Activated T-cell treated with anti-CD3 and anti-CD28 coated beads, Interleukin-2, amount 50 U/mL, for 72 hours (primary cell): Measurements from ENCODE around the gene LRRC49. TPM values are rescaled to one million over a fixed set of nuclear protein-coding genes. Genes with fewer than 3 reads are reported as not detected.

Experiments used
- ATAC-seq, 2 donors: fragments of 150-1000 bp; cut with Tn5 transposase; replicated peaks in 1 of 2; 2 replicates each; pipeline ENCODE4 v1.10.0; 2021; ENCODE audit warnings: moderate library complexity in 2 of 2, mild to moderate bottlenecking in 1 of 2
- DNase-seq, 2 donors: peaks; one replicate each; pipeline ENCODE4 v3.0.0; 2021 to 2022; ENCODE audit warnings: mixed read lengths in 1 of 2
- H3K27ac Mint-ChIP-seq: one replicate; pipeline ENCODE4 v1.8.0; 2022; ENCODE audit warnings: mild to moderate bottlenecking, moderate library complexity, mixed read lengths
- H3K27me3 Mint-ChIP-seq: one replicate; pipeline ENCODE4 v1.8.0; 2022; ENCODE audit warnings: low read depth, mixed read lengths
- H3K36me3 Mint-ChIP-seq, 2 donors: one replicate each; pipeline ENCODE4 v1.8.0; 2022; ENCODE audit warnings: mixed read lengths in 2 of 2, mild to moderate bottlenecking in 1 of 2; ENCODE audit not compliant: insufficient read depth in 2 of 2
- H3K4me1 Mint-ChIP-seq: one replicate; pipeline ENCODE4 v1.8.0; 2022; ENCODE audit warnings: low read depth, mixed read lengths
- H3K4me3 Mint-ChIP-seq, 2 donors: one replicate each; pipeline ENCODE4 v1.8.0; 2022; ENCODE audit warnings: mild to moderate bottlenecking in 2 of 2, mixed read lengths in 2 of 2, moderate library complexity in 2 of 2
- H3K9me3 Mint-ChIP-seq, 2 donors: one replicate each; pipeline ENCODE4 v1.8.0; 2022; ENCODE audit warnings: mixed read lengths in 2 of 2
- total RNA-seq, 2 donors: library from RNA; stranded (reverse); gene quantifications; one replicate each; pipeline ENCODE4 v1.2.3, GENCODE V29; 2022

Gene LRRC49
- total RNA-seq, 2 donors from 2014 or later: 0.41 to 2.2 TPM

DNA sequence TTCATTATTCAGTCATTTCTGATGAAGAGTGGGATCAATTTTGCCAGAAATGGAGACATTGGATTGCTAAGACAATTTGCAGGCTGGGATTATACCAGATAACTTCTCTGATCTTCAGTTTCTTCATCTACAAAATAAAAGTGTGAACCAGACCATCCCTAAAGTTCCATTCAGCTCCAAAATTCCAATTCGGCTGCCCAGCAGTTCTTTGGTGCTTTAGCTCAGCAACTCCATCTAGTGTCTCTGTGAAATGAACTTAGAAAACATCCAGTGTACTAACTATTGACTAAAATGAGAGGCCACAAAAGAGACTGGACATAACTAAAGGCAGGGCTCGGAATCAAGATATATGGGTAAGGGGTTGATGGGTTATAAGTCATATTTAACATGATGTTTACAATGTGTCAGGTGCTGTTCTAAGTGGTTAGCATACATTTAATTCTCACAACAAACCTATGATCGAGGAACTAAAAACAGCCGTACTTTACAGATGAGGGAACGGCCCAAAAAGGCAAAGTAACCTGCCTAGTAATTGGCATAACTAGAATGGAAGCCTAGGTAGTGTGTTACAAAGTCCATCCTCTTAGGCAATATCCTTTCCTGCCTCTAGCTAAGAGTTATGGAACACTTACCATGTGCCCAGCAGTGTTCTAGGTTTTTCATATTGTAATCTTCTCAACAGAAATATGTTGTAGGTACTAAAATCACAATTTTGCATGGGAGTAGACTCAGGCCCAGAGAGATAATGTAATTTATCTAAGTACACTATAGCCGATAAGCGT, 17.4 kb upstream of the LRRC49 start:
- H3K36me3 Mint-ChIP-seq: no peaks in the 10 kb centered on the region
- peaks cover 0 to 2% of the 10 kb centered on the region in 2 donors for H3K9me3 Mint-ChIP-seq
- peaks cover 47% of the 10 kb centered on the region for H3K27me3 Mint-ChIP-seq
- DNase-seq (no peak), ATAC-seq (no peak)
- no peak overlapping the region for H3K27ac Mint-ChIP-seq
- no peak overlapping the region for H3K4me3 Mint-ChIP-seq
- H3K4me1 Mint-ChIP-seq: no peaks in the 10 kb centered on the region

DNA sequence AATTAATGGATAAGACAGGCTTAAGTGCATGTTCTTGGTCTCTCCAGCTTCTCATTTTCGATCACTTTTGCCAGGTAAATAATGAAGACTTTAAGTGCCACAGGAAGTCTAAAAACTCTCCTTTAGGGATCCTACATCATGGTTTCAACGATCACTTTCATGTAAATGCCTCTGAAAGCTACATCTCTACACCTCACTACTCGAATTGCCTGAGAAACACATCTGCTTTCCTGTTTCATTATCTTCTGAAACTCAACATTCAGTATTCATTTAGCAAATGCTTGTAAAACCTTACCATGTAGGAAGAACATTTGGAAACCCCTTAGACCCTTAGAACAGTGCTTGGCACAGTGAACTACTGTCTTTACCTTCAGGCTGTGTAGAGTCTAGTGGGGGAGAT, 16.6 kb upstream of the LRRC49 start:
- H3K9me3 Mint-ChIP-seq: peaks cover 0 to 2% of the 10 kb centered on the region in 2 donors
- no peaks in the 10 kb centered on the region for H3K4me1 Mint-ChIP-seq
- H3K36me3 Mint-ChIP-seq: no peaks in the 10 kb centered on the region
- DNase-seq (no peak), ATAC-seq (no peak)
- no peak overlapping the region for H3K27ac Mint-ChIP-seq
- H3K4me3 Mint-ChIP-seq: no peak overlapping the region
- peaks cover 48% of the 10 kb centered on the region for H3K27me3 Mint-ChIP-seq

DNA sequence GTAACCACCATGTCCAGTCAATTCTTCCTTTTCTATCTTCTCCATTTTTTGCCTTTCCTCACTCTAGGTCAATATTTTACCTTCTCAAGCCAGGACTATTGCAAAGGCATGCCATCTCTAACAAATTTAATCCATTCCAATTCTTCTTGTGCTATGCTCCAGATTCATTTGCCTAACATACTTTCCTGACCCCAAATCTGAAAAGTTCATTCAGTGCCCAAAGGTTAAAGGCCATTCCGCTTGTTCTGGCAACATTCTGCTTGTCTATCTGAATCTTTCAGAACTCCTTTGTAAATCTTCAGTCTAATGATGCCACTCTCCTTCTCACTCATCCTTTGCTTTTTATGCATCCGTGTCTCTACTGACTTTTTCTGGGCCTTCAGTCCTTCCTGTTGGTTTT, 15.9 kb upstream of the LRRC49 start:
- ATAC-seq (no peak), DNase-seq (no peak)
- H3K4me1 Mint-ChIP-seq: no peaks in the 10 kb centered on the region
- H3K9me3 Mint-ChIP-seq: peaks cover 0 to 2% of the 10 kb centered on the region in 2 donors
- H3K36me3 Mint-ChIP-seq: no peaks in the 10 kb centered on the region
- H3K4me3 Mint-ChIP-seq: no peak overlapping the region
- H3K27ac Mint-ChIP-seq: no peak overlapping the region
- peaks cover 48% of the 10 kb centered on the region for H3K27me3 Mint-ChIP-seq

DNA sequence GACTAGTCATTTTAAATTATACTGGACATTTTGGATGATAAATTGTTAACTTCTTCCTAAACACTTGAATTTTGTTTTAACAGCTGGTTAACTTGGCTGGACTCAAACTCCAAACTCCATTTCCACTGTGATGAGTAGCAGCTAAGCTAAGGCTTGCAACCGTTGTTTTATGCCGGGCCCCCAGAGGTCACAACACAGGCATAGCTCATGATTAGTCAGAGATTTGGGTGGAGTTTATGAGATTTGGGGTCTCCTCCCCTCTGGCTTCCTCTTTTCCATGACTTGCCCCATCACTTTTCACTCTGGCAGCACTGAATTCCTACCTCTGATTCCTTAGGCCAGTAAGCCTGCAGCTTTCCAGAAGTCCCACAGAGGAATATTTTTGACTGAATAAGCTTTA, 13.2 kb upstream of the LRRC49 start:
- DNase-seq: no peak
- no peaks in the 10 kb centered on the region for H3K36me3 Mint-ChIP-seq
- H3K27me3 Mint-ChIP-seq: peaks cover 35% of the 10 kb centered on the region
- no peak overlapping the region for H3K4me3 Mint-ChIP-seq
- no peaks in the 10 kb centered on the region for H3K4me1 Mint-ChIP-seq
- ATAC-seq: no peak
- H3K9me3 Mint-ChIP-seq: no peaks in the 10 kb centered on the region
- no peak overlapping the region for H3K27ac Mint-ChIP-seq

DNA sequence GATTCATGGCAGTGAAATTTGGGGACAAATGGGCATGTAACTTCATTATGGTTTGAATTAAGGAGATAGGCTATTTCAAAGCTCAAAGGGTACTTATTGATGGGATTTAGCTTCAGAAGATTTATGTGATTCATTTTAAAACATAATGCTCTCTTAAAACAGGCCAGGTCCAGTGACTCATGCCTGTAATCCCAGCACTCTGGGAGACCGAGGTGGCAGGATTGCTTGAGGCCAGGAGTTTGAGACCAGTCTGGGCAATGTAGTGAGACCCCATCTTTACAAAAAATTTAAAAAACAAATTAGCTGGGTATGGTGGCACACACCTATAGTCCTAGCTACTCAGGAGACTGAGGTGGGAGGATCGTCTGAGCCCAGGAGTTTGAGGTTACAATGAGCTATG, 11.8 kb upstream of the LRRC49 start:
- H3K36me3 Mint-ChIP-seq: no peaks in the 10 kb centered on the region
- H3K27ac Mint-ChIP-seq: no peak overlapping the region
- ATAC-seq: no peak
- no peaks in the 10 kb centered on the region for H3K9me3 Mint-ChIP-seq
- no peaks in the 10 kb centered on the region for H3K4me1 Mint-ChIP-seq
- no peak overlapping the region for H3K4me3 Mint-ChIP-seq
- no peak for DNase-seq
- H3K27me3 Mint-ChIP-seq: peaks cover 21% of the 10 kb centered on the region

DNA sequence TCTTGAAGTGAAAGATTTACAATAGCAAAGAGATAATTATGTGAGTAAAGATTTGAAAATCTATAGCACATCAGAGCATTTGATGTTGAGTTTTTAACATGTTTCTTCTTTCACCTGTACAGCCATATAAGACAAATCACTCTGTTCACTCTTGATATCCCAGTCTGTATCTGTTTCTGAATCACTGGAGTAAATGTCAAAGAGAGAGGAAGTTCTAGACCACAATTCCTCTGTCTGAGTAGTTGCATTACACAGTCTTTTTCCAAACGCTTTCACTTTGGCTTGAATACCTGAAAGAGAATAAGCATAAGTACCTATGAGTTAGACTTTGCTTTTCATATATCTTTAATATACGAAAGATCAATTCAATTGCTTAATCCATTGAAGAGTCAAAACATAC, 10.3 kb upstream of the LRRC49 start:
- no peaks in the 10 kb centered on the region for H3K9me3 Mint-ChIP-seq
- H3K36me3 Mint-ChIP-seq: no peaks in the 10 kb centered on the region
- peak in 1 of 2 donors; percentile 49 for ATAC-seq
- no peaks in the 10 kb centered on the region for H3K4me1 Mint-ChIP-seq
- no peak overlapping the region for H3K4me3 Mint-ChIP-seq
- H3K27ac Mint-ChIP-seq: no peak overlapping the region
- no peak for DNase-seq
- peaks cover 23% of the 10 kb centered on the region for H3K27me3 Mint-ChIP-seq

DNA sequence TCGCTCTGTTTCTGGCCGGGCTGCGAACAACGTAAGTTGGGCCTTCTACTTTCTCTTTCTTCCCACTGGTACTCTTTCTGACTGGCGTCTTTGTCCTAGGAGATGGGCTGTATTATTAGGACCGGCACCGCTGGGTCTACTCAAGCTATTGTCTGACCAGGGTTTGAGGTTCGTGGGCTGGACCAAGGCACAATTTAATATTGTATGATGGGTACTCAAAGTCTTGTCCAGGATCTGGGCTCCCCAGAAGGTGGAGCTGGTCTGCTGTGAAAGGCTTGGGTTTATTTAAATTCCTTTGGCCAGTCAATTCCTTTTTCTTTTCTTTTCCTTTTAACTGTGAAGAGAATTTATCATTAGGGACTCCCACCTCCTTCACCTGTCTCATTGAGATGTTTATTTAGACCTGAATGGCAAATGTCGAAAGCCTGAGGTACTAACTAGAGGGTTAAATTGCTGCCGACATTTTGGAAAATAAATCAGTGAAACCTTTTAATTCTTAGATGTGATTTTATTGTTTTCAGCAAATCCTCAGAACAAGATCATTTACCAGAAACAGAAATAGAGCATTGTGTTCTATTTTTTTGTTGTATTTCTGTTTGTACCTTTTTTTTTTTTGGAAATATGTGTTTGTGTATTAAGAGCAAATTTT, 410 bp downstream of the LRRC49 start:
- H3K4me1 Mint-ChIP-seq: peaks cover 17% of the 10 kb centered on the region
- peak overlapping the region; percentile 94 to 97 for H3K4me3 Mint-ChIP-seq
- no peaks in the 10 kb centered on the region for H3K9me3 Mint-ChIP-seq
- H3K27ac Mint-ChIP-seq: peak overlapping the region; percentile 92
- peak; percentile 19 to 31 for ATAC-seq
- peaks cover 38% of the 10 kb centered on the region for H3K27me3 Mint-ChIP-seq
- peaks cover 6 to 8% of the 10 kb centered on the region in 2 donors for H3K36me3 Mint-ChIP-seq
- DNase-seq: no peak

DNA sequence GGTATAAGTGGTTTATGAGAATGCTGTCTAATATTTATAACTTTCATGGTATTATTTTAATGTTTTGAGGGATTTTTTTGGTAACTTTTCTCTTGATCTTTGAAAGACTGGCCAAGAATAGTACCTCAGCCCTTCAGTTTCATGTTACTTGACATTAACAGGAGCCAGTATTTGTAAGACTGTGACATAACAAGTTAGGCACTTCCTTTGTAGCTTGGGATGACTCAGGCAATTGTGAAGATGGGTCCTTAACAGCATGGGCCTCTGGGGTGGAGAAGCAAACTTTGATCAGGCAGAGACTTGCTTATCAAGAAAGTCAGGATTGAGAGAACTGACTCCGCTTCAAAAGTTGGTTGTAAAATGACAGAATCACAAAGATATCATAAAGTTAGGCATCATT, 9.5 kb downstream of the LRRC49 start:
- DNase-seq: no peak
- Mint-ChIP-seq H3K4me1 (no peaks in the 10 kb centered on the region), H3K27ac (no peak overlapping the region), H3K4me3 (no peak overlapping the region), H3K36me3 (peaks cover 0 to 3% of the 10 kb centered on the region in 2 donors), H3K27me3 (peaks cover 45% of the 10 kb centered on the region), H3K9me3 (no peaks in the 10 kb centered on the region)
- no peak for ATAC-seq

DNA sequence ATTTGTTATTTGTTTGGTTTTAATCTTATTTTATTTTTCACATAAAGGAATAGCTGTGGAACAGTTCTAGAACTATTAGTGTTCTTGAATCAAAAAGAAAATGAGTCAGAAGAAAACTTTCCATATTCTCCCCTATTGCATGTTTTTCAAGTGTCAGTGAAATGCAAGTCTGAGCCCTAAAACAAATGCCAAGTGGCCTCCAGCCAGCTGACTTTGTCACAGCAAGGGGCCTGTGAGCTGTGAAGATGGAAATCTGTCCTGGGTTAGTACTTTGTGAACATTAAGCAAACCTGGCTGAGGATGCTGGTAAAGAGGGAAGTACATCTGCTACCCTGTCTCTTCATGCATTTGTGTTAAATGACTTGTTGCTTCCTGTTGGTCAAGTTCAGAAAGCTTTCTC, 14.2 kb downstream of the LRRC49 start:
- DNase-seq (no peak), ATAC-seq (no peak)
- no peak overlapping the region for H3K4me3 Mint-ChIP-seq
- H3K4me1 Mint-ChIP-seq: no peaks in the 10 kb centered on the region
- peaks cover 17% of the 10 kb centered on the region for H3K27me3 Mint-ChIP-seq
- H3K27ac Mint-ChIP-seq: no peak overlapping the region
- peaks cover 5 to 6% of the 10 kb centered on the region in 2 donors for H3K9me3 Mint-ChIP-seq
- peaks cover 5 to 8% of the 10 kb centered on the region in 2 donors for H3K36me3 Mint-ChIP-seq

DNA sequence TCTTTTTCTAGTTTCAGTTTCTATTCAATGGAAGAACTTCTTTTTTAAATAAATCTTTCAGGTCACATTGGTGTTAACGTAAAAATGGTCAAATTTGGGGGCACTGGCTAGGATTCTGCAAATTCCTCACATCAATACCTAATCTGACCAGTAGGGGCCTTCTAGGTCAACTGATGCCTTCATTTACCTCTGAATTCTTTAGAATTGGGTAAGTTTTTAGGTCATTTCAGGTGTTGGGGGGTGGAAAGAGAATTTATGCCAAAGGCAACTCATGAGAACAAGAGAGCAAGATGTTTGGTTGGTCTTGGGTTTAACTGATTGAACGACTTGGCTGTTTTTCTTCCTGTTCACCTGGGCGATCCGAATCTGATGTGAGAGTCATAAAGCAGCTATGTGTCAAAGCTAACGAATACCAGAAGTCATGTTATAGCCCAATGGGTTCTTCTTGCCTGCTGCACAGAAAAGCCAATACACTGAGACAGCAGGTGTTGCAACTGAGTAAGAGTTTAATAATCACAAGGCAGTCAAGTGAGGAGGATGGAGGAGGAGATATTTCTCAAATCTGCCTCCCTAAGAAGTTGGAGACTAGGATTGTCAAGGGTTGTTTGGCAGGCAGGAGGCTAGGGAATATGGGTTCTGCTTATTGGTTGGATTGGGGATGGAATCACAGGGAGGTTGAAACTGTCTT, 15.3 kb downstream of the LRRC49 start:
- peaks cover 17% of the 10 kb centered on the region for H3K27me3 Mint-ChIP-seq
- no peaks in the 10 kb centered on the region for H3K4me1 Mint-ChIP-seq
- peaks cover 5 to 8% of the 10 kb centered on the region in 2 donors for H3K36me3 Mint-ChIP-seq
- no peak overlapping the region for H3K27ac Mint-ChIP-seq
- ATAC-seq (no peak), DNase-seq (no peak)
- H3K9me3 Mint-ChIP-seq: peaks cover 5 to 6% of the 10 kb centered on the region in 2 donors
- no peak overlapping the region for H3K4me3 Mint-ChIP-seq

DNA sequence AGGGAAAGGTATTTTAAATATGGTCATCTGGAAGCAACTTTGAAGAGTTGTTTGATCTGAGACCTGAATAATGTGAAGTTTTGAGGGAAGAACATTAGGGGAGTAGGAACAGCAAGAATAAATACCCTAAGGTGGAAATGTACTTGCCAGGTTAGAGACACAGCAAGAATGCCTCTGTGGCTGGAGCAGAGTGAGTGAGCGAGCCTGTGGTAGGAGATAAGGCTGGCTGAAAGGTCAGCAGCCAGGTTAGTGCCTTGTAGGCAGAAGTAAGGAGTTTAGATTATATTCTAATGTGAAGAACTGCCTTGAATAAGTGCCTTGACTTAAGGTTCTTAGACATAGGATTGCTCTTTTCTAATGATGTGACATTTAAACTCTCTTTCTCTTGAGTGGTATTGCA, 18.3 kb downstream of the LRRC49 start:
- ATAC-seq (no peak), DNase-seq (no peak)
- Mint-ChIP-seq H3K9me3 (peaks cover 5 to 6% of the 10 kb centered on the region in 2 donors), H3K36me3 (peaks cover 5 to 7% of the 10 kb centered on the region in 2 donors), H3K27me3 (peaks cover 10% of the 10 kb centered on the region), H3K4me1 (no peaks in the 10 kb centered on the region), H3K27ac (no peak overlapping the region), H3K4me3 (no peak overlapping the region)

DNA sequence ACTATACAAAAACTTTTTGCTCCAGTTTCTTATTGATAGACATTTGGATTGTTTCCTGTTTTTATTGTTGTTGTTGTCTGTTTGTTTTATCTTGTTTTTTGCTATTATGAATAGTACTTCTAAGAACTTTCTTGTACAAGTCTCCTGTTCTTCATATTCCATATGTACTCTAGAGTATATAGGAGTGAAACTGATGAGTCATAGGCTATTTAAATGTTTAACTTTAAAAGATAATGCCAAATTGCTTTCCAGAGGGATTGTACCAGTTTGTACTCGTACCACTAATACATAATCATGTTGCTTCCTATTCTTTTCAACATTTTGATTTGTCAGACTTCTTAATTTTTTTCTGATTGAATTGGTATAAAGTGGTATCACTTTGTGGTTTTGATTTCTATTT, 19.6 kb downstream of the LRRC49 start:
- no peaks in the 10 kb centered on the region for H3K4me1 Mint-ChIP-seq
- no peak overlapping the region for H3K4me3 Mint-ChIP-seq
- H3K27ac Mint-ChIP-seq: no peak overlapping the region
- DNase-seq (no peak), ATAC-seq (no peak)
- peaks cover 5% of the 10 kb centered on the region in 2 donors for H3K36me3 Mint-ChIP-seq
- no peaks in the 10 kb centered on the region for H3K27me3 Mint-ChIP-seq
- H3K9me3 Mint-ChIP-seq: peaks cover 5 to 6% of the 10 kb centered on the region in 2 donors

DNA sequence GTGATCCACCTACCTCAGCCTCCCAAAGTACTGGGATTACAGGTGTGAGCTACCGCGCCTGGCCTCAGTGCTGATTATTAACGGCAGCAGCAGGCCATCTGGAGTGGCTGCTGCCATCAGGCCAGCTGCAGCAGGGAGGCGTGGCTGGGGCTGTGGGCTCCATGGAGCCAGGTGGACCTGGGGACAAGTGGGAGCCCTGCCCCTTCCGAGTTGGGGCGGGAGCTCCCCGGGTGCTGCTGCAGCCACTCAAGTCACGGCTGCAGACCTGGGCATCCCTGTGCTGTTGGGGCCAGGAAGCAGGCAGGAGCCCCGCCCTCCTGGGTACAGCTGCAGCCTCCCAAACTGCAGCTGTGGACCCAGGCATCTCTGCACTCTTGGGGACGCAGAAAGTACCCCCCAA, 23.9 kb downstream of the LRRC49 start:
- no peaks in the 10 kb centered on the region for H3K36me3 Mint-ChIP-seq
- no peaks in the 10 kb centered on the region for H3K9me3 Mint-ChIP-seq
- ATAC-seq (no peak), DNase-seq (no peak)
- no peak overlapping the region for H3K27ac Mint-ChIP-seq
- no peak overlapping the region for H3K4me3 Mint-ChIP-seq
- H3K27me3 Mint-ChIP-seq: peaks cover 6% of the 10 kb centered on the region
- H3K4me1 Mint-ChIP-seq: no peaks in the 10 kb centered on the region
